GM19193 (cell line): ENCODE data around the gene SEC24C.

Source experiments
- POLR2A ChIP-seq: IDR thresholded peaks from 4 replicates; pipeline ENCODE4 v1.6.1; 2011; ENCODE audit not compliant: insufficient read depth, insufficient read length; ENCODE audit errors: extremely low read depth

SEC24C gene

DNA sequence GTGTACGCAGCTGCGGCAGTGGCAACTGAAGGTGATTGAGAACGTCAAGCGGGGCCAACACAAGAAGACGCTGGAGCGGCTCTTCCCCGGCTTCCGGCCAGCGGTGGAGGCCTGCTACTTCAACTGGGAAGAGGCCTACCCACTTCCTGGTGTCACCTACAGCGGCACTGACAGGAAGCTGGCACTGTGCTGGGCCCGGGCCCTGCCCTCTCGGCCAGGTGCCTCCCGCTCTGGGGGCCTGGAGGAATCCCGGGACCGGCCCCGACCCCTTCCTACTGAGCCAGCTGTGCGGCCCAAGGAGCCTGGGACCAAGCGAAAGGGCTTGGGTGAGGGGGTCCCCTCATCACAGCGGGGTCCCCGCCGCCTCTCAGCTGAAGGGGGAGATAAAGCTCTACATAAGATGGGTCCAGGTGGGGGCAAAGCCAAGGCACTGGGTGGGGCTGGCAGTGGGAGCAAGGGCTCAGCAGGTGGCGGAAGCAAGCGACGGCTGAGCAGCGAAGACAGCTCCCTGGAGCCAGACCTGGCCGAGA lies 47.8 kb downstream of the SEC24C start:
- no peak for TF ChIP-seq POLR2A

DNA sequence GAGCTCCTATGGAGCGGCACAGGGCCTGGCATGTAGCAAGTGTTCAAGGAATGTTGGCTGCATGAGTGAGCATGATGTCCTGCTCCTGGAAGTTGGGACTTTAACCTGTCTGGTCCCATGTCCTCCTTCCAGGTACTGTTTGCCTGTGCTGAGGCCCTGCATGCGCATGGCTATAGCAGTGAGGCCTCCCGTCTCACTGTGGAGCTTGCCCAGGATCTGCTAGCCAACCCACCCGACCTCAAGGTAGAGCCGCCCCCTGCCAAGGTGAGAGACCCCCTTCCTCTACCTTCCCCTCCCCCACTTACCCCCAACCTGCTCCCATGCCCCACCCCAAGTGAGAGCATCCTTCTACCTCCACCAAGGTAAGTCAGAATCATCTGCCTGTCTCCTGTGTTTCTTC lies 49.3 kb downstream of the SEC24C start:
- no peak for TF ChIP-seq POLR2A

- TF ChIP-seq POLR2A = no peak
Measured at GRCh38 chr10:73796766-73797165, 52.6 kb downstream of the SEC24C start.

- no peak for TF ChIP-seq POLR2A
Measured at GRCh38 chr10:73797324-73798025, 53.3 kb downstream of the SEC24C start.

DNA sequence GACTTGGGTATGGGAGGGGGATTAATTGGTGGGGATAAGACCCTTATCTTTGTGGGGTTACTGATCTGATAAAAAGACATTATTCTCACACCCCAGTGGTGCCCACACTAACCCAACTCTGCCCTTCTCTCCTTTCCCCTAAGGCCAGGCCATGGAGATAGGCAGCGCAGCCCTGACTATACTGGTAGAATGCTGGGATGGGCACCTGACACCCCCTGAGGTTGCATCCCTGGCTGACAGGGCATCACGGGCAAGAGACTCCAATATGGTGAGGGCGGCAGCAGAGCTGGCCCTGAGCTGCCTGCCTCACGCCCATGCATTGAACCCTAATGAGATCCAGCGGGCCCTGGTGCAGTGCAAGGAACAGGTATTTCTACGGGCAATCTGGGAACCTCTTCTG lies 53.9 kb downstream of the SEC24C start:
- peak; percentile 31 for TF ChIP-seq POLR2A

DNA sequence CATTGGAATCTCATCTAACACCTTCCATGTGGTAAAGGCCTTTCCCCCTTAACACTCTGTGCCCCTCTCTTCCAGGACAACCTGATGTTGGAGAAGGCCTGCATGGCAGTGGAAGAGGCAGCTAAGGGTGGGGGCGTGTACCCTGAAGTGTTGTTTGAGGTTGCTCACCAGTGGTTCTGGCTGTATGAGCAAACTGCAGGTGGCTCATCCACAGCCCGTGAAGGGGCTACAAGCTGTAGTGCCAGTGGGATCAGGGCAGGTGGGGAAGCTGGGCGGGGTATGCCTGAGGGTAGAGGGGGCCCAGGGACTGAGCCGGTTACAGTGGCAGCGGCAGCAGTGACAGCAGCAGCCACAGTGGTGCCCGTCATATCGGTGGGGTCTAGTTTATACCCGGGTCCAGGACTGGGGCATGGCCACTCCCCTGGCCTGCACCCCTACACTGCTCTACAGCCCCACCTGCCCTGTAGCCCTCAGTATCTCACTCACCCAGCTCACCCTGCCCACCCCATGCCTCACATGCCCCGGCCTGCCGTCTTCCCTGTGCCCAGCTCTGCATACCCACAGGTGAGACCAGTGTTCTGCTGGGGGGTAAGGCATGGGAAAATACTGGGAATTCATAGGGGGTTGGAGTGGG lies 54.9 kb downstream of the SEC24C start:
- TF ChIP-seq POLR2A = peak; percentile 31

- TF ChIP-seq POLR2A = no peak
Measured at GRCh38 chr10:73799899-73800559, 55.9 kb downstream of the SEC24C start.

DNA sequence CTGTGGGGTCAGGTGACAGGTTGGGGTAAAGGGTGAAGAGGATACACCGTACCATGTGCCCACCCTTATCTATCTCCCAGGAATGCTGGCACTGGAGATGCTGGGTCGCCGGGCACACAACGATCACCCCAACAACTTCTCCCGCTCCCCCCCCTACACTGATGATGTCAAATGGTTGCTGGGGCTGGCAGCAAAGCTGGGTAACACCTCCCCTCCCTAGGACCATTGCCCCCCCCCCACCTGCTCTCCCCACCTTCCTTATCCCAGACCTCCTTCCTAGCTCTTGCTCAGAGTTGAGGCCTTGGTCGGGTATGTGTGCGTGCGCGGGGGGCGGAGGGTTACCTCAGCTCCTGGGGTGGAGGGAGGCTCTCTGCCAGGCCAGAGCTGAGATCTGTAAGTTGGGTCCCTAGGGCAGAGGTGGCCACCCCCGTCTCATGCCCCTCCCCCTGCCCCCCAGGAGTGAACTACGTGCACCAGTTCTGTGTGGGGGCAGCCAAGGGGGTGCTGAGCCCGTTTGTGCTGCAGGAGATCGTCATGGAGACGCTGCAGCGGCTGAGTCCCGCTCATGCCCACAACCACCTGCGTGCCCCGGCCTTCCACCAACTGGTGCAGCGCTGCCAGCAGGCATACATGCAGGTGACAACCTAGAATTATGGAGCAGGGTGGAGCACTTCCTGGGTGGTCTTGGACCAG lies 56.5 kb downstream of the SEC24C start:
- no peak for TF ChIP-seq POLR2A

GRCh38 chr10:73801253-73801590 lies 57.0 kb downstream of the SEC24C start:
- no peak for TF ChIP-seq POLR2A

DNA sequence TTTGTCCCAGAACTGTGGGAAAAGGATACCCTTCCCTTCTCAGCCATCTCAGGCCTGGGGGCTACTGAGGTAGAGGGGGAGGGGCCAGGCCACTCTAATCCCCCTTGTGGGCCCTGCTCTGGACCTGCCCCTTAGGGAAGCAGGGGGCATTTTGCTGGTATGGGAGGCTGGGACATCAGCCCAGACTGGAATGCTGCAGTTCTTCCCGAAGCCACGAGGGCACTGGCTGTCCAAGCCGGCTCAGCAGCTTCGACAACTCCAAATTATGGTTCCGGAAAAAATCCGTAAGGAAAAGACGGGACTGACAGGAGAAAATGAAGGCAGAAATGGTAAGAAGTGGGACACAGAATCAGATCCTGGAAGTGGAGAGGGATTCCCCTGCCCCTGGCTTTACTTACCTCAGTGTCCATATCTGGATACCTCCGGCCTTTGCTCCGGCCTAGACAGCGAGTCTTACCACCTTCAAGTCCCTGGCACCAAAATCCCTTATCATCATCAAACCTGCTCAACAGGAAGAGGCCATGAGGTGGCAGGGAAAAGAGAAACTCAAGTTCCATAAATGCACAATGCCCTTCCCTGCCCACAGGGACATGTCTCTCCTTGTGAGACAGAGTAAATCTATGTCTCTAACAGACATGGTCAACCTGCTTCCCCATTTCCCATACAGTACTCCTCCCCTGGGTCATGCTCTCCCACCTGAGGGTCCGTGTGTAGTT lies 58.3 kb downstream of the SEC24C start:
- peak; percentile 39 for TF ChIP-seq POLR2A

DNA sequence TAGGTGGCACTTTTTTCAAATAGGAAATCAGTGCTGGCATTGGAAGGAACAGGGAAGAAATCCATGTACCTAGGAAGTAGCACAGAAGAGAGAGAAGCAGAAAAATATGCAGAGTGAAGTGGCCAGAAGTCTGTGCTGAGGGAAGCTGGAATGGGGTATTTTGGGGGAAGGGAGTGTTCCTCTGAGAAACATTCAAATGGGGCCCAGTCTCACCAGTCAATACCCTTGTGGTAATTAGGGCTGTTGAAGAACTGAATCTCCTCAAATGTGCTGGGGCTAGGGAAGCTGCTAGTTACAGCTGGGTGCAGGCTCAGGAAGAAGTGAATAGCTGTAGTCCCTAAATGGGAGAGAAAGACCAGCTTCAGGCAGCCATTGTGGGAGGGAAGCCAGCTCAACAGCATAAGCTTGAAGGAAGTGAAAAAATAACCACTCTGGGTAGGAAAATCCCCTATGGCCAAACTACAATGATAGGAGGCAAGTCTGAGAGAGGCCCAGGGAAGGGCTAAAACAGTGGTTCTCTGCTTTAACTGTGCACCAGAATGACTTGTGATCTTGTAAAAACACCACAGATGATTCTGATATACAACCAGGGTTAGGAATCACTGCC lies 59.6 kb downstream of the SEC24C start:
- no peak for TF ChIP-seq POLR2A

- TF ChIP-seq POLR2A = no peak
Measured at GRCh38 chr10:73806176-73806950, 62.2 kb downstream of the SEC24C start.

- no peak for TF ChIP-seq POLR2A
Measured at GRCh38 chr10:73807471-73807870, 63.3 kb downstream of the SEC24C start.
